NT2/D1 (cell line): ENCODE measurements around the gene IL5RA.

Source experiments
- YY1 ChIP-seq: IDR thresholded peaks from 2 replicates; pipeline ENCODE4 v1.6.1; 2011; ENCODE audit not compliant: insufficient read length, insufficient read depth
- ZNF274 ChIP-seq: IDR thresholded peaks from 2 replicates; pipeline ENCODE4 v1.6.1; 2011; ENCODE audit warnings: mild to moderate bottlenecking, low read depth, low read length

GRCh38 chr3:3119393-3119851, 9.2 kb upstream of the IL5RA start:
- TF ChIP-seq YY1 (no peak), ZNF274 (no peak)
